HG03280 (cell line): ENCODE results near the gene PHAF1.

Experiments used
- ATAC-seq: cut with Tn5 transposase; IDR thresholded peaks from one replicate; pipeline ENCODE4 v1.9.1; 2021; ENCODE audit warnings: mild to moderate bottlenecking, moderate library complexity; ENCODE audit not compliant: unreplicated experiment

Gene PHAF1

DNA sequence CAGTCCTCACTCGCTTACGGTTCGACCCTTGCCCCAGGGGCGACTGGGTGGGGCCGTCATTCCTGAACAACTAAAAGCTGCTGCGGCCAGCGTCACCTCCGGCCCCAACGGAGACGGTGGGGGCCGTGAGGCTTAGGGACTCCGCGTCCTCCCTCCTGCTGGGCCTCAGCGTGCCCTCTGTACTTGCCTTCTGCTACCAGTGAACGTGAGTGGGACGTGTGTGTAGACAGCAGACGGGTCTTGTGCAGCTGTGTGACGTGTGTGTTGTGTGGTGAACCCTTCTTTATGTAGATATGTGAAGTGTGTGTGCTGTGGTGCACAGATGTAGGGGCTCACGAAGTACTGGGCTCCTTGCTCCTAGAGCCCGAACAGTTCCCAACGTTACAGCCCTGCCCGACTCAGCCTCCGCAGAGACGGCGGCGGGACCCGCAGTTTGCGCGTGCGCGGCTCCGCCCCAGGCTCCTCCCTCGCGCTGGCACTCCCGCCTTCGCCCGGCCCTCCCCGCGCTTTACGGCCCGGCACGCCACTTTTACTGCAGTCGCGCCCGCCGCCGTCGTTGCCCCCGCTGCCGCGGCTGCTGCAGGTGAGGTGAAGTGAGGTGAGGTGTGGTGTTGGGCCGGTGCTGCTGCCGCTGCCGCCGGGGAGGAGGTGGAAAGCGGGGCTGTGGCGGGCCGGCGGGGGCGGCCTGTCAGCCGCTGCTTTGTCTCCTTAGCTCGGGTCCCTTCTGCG lies at the start of gene PHAF1:
Gene PHAF1 (plus strand): TSS at position 535 of the 729 bp plus-strand sequence. CDS start 235 bp downstream, outside the sequence.
- ATAC-seq: peak; percentile 86

DNA sequence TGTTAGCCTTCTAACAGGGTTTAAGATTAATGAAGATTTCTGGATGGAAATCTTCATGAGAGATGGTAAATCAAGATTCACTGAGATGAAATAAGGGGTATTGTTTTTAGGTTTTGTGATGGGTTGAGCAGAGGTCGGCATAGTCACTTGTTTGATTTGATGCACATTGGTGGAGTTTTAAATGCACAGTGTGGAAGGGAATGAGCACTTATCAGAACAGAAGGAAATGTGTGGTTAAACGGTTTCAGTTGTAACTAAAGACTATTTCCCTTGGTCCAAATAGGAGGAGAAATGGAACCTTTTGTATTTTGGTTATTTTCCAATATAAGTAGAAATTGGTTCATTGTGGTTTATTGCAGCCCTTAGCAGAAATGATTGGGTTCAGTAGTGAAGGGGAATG lies 46.7 kb upstream of the PHAF1 start:
- no peak for ATAC-seq

DNA sequence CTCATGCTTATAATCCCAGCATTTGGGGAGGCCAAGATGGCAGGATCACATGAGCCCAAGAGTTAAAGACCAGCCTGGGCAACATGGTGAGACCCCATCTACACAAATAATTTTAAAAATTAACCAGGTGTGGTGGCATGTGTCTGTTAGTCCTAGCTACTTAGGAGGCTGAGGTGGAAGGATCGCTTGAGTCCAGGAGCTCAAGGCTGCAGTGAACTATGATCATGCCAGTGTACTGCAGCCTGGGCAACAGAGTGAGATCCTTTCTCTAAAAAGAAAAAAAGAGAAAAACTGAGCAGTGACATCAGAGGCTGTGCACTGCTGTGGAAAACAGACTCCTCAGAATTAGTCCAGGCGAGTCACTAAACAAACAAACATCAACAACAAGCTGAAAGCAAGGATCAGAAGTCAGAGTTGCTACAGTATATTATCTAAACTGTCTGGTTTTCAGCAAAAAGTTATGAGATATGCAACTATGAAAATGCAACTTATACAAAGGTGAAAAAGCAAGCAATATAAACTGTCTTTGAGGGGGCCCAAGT lies 41.5 kb upstream of the PHAF1 start:
- no peak for ATAC-seq

- no peak for ATAC-seq
Observed at GRCh38 chr16:67071476-67072048, 38.2 kb upstream of the PHAF1 start.

DNA sequence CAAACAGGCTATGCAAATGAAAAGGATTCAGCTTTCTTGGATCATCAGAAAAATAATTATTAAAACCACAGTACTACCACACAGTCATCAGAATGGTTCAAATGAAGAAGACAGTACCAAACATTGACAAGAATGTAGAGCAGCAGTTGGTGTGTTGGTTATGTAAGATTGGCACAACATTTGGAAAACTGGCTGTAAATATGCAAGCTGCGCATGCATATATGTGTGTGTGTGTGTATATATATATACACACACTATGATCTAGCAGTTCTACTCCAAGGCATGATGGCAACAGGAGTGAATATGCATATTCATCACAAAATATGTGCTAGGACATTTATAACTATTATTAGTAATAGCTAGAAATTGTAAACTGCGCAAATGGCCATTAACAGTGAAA lies 34.4 kb upstream of the PHAF1 start:
- no peak for ATAC-seq

- ATAC-seq: no peak
Observed at GRCh38 chr16:67077871-67078270, 31.9 kb upstream of the PHAF1 start.

DNA sequence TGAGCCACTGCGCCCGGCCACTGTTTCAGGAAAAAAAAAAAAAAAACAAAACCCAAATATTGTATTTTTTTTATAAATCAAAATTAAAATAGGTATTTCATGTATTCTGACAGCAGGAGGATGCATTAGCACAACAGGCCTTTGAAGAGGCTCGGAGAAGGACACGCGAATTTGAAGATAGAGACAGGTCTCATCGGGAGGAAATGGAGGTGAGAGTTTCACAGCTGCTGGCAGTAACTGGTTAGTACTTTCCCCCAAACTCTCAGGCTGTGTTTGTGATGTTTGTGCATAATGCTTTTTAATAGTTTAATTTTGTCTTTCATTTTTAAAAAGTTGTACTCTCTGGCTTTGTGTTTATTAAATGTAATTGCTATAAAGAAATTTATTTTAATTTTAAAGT lies 27.6 kb upstream of the PHAF1 start:
- no peak for ATAC-seq

DNA sequence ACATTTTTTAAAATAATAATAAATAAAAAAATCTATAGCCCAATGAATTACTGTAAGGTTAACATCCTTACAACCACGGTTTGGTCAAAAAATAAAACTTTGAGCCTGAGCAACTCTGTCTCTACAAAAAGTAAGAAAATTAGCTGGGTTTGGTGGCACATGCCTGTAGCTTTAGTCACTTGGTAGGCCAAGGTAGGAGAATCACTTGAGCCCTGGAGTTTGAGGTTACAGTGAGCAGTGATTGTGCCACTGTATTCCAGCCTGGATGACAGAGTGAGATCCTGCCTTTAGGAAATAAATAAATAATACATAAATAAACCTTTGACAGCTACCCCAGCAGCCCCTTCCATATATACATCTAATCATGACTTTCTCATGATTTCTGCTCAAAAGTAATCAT lies 26.9 kb upstream of the PHAF1 start:
- ATAC-seq: no peak

- ATAC-seq: peak; percentile 65
Observed at GRCh38 chr16:67084345-67085028, 25.3 kb upstream of the PHAF1 start.

DNA sequence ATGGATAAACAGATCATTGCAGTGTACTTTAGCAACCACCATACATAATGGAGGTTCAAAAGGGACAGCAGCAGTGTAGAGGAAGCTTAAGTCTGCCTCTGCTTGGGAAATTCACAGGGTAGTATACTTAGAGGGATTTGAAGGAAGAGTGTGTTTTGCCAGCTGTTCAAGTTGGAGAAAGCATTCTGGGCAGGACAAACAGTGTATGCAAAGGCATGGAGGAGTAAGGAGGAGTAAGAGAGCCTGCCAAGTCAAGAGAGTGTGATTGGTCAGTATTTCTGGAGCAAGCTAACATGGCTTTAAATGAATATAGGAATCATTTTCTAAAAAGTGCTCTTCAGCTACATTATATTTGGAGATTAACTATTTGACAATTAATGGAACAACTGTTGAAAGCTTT lies 22.9 kb upstream of the PHAF1 start:
- ATAC-seq: no peak

- ATAC-seq: no peak
Observed at GRCh38 chr16:67087291-67087690, 22.4 kb upstream of the PHAF1 start.

GRCh38 chr16:67087803-67088202 lies 21.9 kb upstream of the PHAF1 start:
- no peak for ATAC-seq

GRCh38 chr16:67088551-67088950 lies 21.2 kb upstream of the PHAF1 start:
- no peak for ATAC-seq

- ATAC-seq: no peak
Observed at GRCh38 chr16:67089101-67089500, 20.6 kb upstream of the PHAF1 start.

DNA sequence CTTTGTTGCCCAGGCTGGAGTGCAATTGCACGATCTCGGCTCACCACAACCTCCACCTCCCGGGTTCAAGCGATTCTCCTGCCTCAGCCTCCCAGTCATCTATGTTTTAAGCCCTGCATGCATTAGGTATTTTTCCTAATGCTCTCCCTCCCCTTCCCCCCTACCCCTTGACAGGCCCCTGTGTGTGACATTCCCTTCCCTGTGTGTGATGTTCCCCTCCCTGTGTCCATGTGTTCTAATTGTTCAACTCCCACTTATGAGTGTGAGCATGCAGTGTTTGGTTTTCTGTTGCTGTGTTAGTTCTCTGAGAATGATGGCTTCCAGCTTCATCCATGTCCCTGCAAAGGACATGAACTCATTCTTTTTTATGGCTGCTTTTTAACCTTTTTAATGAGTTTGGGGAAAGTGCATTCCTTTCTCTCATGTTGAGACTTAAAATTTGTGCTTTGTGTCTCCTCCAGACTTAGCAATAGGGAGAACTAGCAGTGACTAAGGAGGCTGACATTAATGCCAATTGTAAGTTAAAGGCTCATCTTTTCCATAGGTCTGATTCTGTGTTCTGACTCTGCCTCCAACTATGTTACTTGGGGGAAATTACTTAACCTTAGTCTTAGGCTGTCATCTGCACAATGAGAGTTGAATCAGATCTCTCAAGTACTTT lies 17.7 kb upstream of the PHAF1 start:
- no peak for ATAC-seq

DNA sequence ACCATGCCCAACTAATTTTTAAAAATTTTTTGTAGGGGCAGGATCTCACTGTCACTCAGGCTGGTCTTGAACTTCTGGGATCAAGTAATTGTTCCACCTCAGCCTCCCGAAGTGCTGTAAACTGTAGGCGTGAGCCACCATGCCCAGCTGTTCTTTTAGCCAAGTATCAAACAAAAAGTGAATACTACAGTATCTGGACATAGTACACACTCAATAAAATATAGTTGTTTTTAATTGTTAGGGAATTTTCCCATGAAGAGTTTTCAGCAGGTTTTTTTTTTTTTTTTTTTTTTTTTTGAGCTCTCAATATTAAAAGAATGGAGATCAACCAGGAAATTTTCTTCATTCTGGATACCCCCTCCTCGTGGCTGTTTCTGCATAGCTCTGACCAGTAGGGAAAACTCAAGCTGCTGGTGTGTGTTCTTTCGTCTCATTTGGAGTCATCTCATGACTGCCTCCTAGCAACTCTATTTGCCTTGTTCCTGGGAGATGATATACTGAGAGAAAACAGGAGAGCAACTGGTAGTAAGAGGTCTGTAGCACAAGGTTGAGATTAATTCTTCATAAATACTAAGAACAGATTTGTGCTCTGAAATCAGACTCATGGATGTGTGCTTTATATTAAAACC lies 16.5 kb upstream of the PHAF1 start:
- no peak for ATAC-seq

GRCh38 chr16:67098599-67098998 lies 11.1 kb upstream of the PHAF1 start:
- ATAC-seq: no peak

DNA sequence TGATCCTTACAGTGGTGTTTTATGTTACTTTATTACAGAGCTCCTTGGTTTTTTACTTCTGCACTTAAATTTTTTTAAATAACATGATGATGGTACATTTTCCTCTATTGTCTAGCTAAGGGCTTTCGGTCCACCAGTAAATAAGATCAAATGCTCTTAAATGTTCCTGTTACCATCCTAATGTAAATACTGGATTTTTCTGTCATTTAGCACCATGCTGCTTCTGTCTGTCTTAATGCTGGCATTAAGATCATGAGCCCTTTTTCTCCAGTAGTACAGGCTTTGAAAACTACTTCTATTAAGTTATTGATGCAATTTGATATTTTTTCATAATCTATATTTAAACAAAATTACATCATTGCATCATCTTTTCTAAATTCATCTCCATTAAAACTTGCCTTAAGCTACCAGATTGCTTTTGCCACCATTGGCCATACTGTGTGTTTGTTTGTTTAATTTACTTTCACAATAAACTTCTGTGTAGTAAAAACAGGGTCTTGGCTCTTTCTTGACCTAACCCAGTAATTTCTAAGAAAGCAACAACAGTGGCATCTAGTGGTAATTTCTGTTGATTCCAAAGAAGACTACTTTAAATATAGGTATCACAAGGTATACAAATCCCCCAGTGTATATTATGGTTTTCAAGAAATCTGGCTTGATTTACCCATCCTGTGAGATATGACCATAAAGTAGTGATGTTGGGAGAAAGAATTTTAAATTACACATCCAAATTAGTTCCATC lies 9.0 kb upstream of the PHAF1 start:
- ATAC-seq: no peak

DNA sequence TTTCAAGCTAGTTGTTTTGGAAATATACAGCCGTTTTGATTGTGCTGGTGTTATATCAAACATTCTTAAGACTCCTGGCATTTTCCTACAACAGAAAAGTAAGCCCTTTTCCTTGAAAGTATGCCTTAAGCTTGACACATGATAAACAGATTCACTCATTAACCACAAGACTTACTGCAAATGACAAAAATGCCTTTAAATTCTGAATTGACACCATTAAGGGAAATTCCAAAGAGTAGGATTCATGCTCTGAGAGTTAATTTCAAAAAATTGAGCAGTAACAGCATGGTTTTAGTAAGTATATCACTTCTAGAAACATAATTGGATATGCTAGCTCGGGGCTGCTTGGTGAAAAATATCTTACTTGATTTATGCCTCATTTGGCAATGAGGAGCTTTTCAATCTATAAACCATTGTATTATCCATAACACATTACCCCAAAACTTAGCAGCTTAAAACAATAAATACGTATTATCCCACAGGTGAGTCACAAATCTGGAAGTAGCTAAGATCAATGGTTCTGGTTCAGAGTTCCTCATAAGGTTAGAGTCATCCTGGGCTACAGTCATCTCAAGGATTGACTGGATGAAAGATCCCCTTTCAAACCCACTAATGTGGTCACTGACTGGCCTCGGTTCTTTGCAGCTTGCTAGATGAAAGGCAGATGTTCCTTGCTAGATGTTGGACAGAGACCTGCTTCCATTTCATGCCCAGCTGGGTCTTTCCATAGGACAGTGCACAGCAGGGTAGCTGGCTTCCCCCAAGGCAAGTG lies 8.2 kb upstream of the PHAF1 start:
- no peak for ATAC-seq

DNA sequence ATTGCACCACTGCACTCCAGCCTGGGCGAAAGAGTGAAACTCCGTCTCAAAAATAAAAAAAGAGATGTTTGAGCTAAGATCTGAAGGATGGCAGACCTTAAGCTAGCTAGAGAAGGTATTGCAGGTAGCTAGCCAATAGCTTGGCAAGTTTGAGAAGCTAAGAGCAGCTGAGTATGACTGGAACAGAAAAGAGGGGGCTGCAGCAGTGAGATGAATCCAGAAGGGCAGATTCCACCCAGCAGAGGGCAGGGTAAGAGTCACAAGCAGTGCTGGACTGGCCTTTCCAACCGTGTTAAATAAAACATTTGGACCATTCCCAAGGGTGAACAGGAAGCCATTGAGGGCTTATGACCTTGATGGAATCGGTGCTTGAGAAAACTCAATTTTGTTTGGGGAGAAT lies 5.7 kb upstream of the PHAF1 start:
- ATAC-seq: no peak
